Activated CD8-positive, alpha-beta memory T cell treated with anti-CD3 and anti-CD28 coated beads, Interleukin-2, amount 10 ng/mL, durations not matched to agents 7 days and 5 days (primary cell): ENCODE results near the gene ZFHX3. TPM values are rescaled to one million over a fixed set of nuclear protein-coding genes. Genes with fewer than 3 reads are reported as not detected.

Source experiments
- ATAC-seq: fragments of 150-1000 bp; cut with Tn5 transposase; one replicate; pipeline ENCODE4 v1.10.0; 2021; ENCODE audit warnings: moderate library complexity
- CTCF ChIA-PET: fragments of 350-600 bp; sonication (Branson Sonifier 250); formaldehyde crosslinking; loops from one replicate; lab custom pipeline; 2021; ENCODE audit warnings: antibody characterized with exemption; lab: Charles Lee
- DNase-seq: peaks from one replicate; pipeline ENCODE4 v3.0.0-alpha.2; 2020
- H3K27ac Mint-ChIP-seq: one replicate; pipeline ENCODE4 v1.8.0; 2021; ENCODE audit warnings: mild to moderate bottlenecking, mixed read lengths
- H3K27me3 Mint-ChIP-seq: one replicate; pipeline ENCODE4 v1.8.0; 2021; ENCODE audit warnings: mixed read lengths
- H3K36me3 Mint-ChIP-seq: one replicate; pipeline ENCODE4 v1.8.0; 2021; ENCODE audit warnings: mild to moderate bottlenecking, mixed read lengths
- H3K4me1 Mint-ChIP-seq: one replicate; pipeline ENCODE4 v1.8.0; 2021; ENCODE audit warnings: mixed read lengths
- H3K4me3 Mint-ChIP-seq: one replicate; pipeline ENCODE4 v1.8.0; 2021; ENCODE audit warnings: mild to moderate bottlenecking, moderate library complexity, mixed read lengths
- H3K9me3 Mint-ChIP-seq: one replicate; pipeline ENCODE4 v1.8.0; 2022; ENCODE audit warnings: low read depth, mixed read lengths
- total RNA-seq, 2 experiments: library from RNA; stranded (reverse); gene quantifications; one replicate each; pipeline ENCODE4 v1.2.3, GENCODE V29; 2021

The ZFHX3 gene
- total RNA-seq, 2 experiments from 2014 or later: 0.32 to 1.9 TPM

DNA sequence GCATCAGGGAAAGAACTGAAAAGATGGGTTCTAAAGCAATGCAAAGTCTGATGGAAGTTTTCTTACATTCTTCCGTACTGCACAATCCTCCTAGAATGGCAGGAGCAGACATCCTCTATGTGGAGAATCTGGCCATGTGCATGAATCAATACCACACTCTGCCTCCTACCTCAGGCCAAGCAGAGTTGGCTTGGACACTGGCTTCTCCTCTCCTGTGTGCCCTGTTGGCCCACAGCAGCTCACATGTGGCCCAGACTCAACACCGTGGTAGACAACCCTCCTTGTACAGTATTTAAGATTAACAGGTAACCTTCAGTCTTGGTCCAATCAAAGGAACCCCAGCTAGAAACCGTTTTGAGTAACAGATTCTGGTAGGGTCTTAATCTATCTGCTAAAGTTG is 101.9 kb downstream of the ZFHX3 start:
- no peak overlapping the region for H3K4me3 Mint-ChIP-seq
- DNase-seq (no peak), ATAC-seq (no peak)
- no peaks in the 10 kb centered on the region for H3K27me3 Mint-ChIP-seq
- no peak overlapping the region for H3K27ac Mint-ChIP-seq
- no peaks in the 10 kb centered on the region for H3K4me1 Mint-ChIP-seq
- H3K9me3 Mint-ChIP-seq: no peaks in the 10 kb centered on the region
- H3K36me3 Mint-ChIP-seq: no peaks in the 10 kb centered on the region
- CTCF ChIA-PET: no interaction called here

GRCh38 chr16:72945611-72946010 is 102.3 kb downstream of the ZFHX3 start:
- no peaks in the 10 kb centered on the region for H3K4me1 Mint-ChIP-seq
- no peaks in the 10 kb centered on the region for H3K36me3 Mint-ChIP-seq
- CTCF ChIA-PET: no interaction called here
- H3K27ac Mint-ChIP-seq: no peak overlapping the region
- H3K9me3 Mint-ChIP-seq: no peaks in the 10 kb centered on the region
- H3K27me3 Mint-ChIP-seq: no peaks in the 10 kb centered on the region
- H3K4me3 Mint-ChIP-seq: no peak overlapping the region
- ATAC-seq: no peak
- DNase-seq: no peak

- H3K4me3 Mint-ChIP-seq: no peak overlapping the region
These were observed 103.0 kb downstream of the ZFHX3 start for GRCh38 chr16:72944757-72945485.

DNA sequence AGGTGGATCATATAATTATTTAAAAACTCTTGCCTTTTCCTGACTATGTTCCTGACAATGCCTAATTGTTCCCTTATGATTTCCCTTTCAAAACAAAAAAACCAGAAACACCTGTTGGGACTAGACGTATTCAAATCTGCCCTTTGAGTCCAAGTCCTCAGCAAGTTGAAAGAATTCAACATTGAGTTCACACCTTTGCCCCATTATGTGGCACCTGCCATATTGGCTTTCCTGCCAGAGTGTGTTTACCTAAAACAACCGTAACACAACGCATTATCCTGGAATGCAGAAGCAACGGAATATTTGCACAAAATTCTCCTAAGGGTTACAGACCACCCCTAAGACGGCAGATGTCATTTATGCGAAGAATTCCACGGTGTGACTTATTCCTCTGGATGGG is 105.9 kb downstream of the ZFHX3 start:
- H3K27ac Mint-ChIP-seq: no peak overlapping the region
- no peak for ATAC-seq
- H3K4me1 Mint-ChIP-seq: no peaks in the 10 kb centered on the region
- H3K36me3 Mint-ChIP-seq: no peaks in the 10 kb centered on the region
- CTCF ChIA-PET: no interaction called here
- no peaks in the 10 kb centered on the region for H3K9me3 Mint-ChIP-seq
- no peaks in the 10 kb centered on the region for H3K27me3 Mint-ChIP-seq
- H3K4me3 Mint-ChIP-seq: no peak overlapping the region
- no peak for DNase-seq

More at GRCh38 chr16:72944757-72945485, 103.0 kb downstream of the ZFHX3 start:
- CTCF ChIA-PET: no interaction called here
- H3K9me3 Mint-ChIP-seq: no peaks in the 10 kb centered on the region
- H3K27me3 Mint-ChIP-seq: no peaks in the 10 kb centered on the region
- H3K27ac Mint-ChIP-seq: no peak overlapping the region
- H3K36me3 Mint-ChIP-seq: no peaks in the 10 kb centered on the region
- no peak for DNase-seq
- no peak for ATAC-seq
- no peaks in the 10 kb centered on the region for H3K4me1 Mint-ChIP-seq

- H3K27ac Mint-ChIP-seq: no peak overlapping the region
- DNase-seq (no peak), ATAC-seq (no peak)
- H3K36me3 Mint-ChIP-seq: no peaks in the 10 kb centered on the region
- H3K4me1 Mint-ChIP-seq: no peaks in the 10 kb centered on the region
- H3K27me3 Mint-ChIP-seq: no peaks in the 10 kb centered on the region
- no peak overlapping the region for H3K4me3 Mint-ChIP-seq
- CTCF ChIA-PET: no interaction called here
- H3K9me3 Mint-ChIP-seq: no peaks in the 10 kb centered on the region
These were observed 107.0 kb downstream of the ZFHX3 start for GRCh38 chr16:72940886-72941285.

- ATAC-seq: no peak
- H3K36me3 Mint-ChIP-seq: no peaks in the 10 kb centered on the region
These were observed 108.7 kb downstream of the ZFHX3 start for GRCh38 chr16:72939247-72939646.

GRCh38 chr16:72938795-72939164 is 109.1 kb downstream of the ZFHX3 start:
- Mint-ChIP-seq H3K4me1 (no peaks in the 10 kb centered on the region), H3K4me3 (no peak overlapping the region), H3K9me3 (no peaks in the 10 kb centered on the region), H3K36me3 (no peaks in the 10 kb centered on the region), H3K27me3 (no peaks in the 10 kb centered on the region), H3K27ac (no peak overlapping the region)
- DNase-seq (no peak), ATAC-seq (no peak)
- CTCF ChIA-PET: interaction anchor here (0.6 kb wide), 1 partner anchor 598 kb away, joined by 3 read pairs; no protein-coding TSS in a partner anchor

More at GRCh38 chr16:72939247-72939646, 108.7 kb downstream of the ZFHX3 start:
- H3K9me3 Mint-ChIP-seq: no peaks in the 10 kb centered on the region
- no peaks in the 10 kb centered on the region for H3K27me3 Mint-ChIP-seq
- DNase-seq: no peak
- CTCF ChIA-PET: no interaction called here
- no peak overlapping the region for H3K4me3 Mint-ChIP-seq
- no peak overlapping the region for H3K27ac Mint-ChIP-seq
- H3K4me1 Mint-ChIP-seq: no peaks in the 10 kb centered on the region

- Mint-ChIP-seq H3K4me1 (no peaks in the 10 kb centered on the region), H3K4me3 (no peak overlapping the region), H3K9me3 (no peaks in the 10 kb centered on the region), H3K36me3 (no peaks in the 10 kb centered on the region), H3K27ac (no peak overlapping the region), H3K27me3 (no peaks in the 10 kb centered on the region)
- ATAC-seq: no peak
- DNase-seq: no peak
- CTCF ChIA-PET: interaction anchor here (0.6 kb wide), 1 partner anchor 599 kb away, joined by 3 read pairs; no protein-coding TSS in a partner anchor
These were observed 109.8 kb downstream of the ZFHX3 start for GRCh38 chr16:72937916-72938794.

DNA sequence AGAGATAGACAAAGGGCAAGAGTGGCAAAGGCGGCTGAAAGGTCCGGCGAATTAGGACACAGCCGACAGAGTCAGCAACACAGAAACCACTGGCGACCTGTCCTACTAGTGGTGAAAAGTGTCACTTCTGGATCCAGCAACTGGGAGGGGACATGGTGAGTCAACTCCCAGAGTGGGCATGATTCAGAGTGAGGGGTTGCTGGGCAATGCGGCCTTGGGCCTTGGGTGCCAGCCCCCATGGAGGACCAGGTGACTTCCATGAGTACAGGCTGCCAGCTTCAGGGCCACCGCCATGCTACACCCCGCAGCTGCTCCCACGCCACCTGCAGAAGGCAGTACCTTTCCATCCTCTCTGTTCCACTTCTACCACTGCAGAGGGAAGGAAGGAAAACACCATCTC is 110.6 kb downstream of the ZFHX3 start:
- H3K27ac Mint-ChIP-seq: no peak overlapping the region

DNA sequence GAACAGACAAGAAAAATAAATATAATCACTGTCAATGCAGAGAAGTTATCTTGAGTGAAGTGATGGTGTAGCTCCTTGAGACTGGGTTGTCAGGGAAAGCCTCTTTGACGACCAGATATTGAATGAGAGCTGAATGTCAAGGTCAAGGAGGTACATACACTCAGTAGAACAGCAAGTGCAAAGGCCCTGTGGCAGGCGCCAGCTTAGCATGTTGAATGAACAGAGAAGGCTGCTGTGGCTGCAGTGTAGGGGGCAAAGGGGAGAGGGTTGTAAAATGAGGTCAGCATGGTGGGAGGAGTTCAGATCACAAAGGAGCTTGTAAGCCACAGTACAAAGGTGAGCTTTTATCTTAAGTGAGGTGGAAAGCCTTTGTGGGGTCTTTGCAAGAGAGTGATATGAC is 111.5 kb downstream of the ZFHX3 start:
- no peaks in the 10 kb centered on the region for H3K27me3 Mint-ChIP-seq
- H3K36me3 Mint-ChIP-seq: no peaks in the 10 kb centered on the region
- ATAC-seq (no peak), DNase-seq (no peak)
- H3K4me1 Mint-ChIP-seq: peaks cover 5% of the 10 kb centered on the region
- no peak overlapping the region for H3K27ac Mint-ChIP-seq
- no peak overlapping the region for H3K4me3 Mint-ChIP-seq
- CTCF ChIA-PET: no interaction called here
- H3K9me3 Mint-ChIP-seq: no peaks in the 10 kb centered on the region

More for the DNA sequence above, 110.6 kb downstream of the ZFHX3 start:
- no peaks in the 10 kb centered on the region for H3K36me3 Mint-ChIP-seq
- DNase-seq: no peak
- H3K9me3 Mint-ChIP-seq: no peaks in the 10 kb centered on the region
- ATAC-seq: no peak
- CTCF ChIA-PET: no interaction called here
- peaks cover 3% of the 10 kb centered on the region for H3K4me1 Mint-ChIP-seq
- H3K4me3 Mint-ChIP-seq: no peak overlapping the region
- H3K27me3 Mint-ChIP-seq: no peaks in the 10 kb centered on the region

GRCh38 chr16:72935896-72936295 is 112.0 kb downstream of the ZFHX3 start:
- DNase-seq (no peak), ATAC-seq (no peak)
- no peaks in the 10 kb centered on the region for H3K36me3 Mint-ChIP-seq
- no peak overlapping the region for H3K4me3 Mint-ChIP-seq
- no peaks in the 10 kb centered on the region for H3K27me3 Mint-ChIP-seq
- CTCF ChIA-PET: no interaction called here
- peaks cover 5% of the 10 kb centered on the region for H3K4me1 Mint-ChIP-seq
- H3K9me3 Mint-ChIP-seq: no peaks in the 10 kb centered on the region
- H3K27ac Mint-ChIP-seq: no peak overlapping the region

GRCh38 chr16:72934636-72935403 is 113.1 kb downstream of the ZFHX3 start:
- Mint-ChIP-seq H3K36me3 (no peaks in the 10 kb centered on the region), H3K27me3 (no peaks in the 10 kb centered on the region), H3K4me3 (no peak overlapping the region), H3K9me3 (no peaks in the 10 kb centered on the region), H3K27ac (no peak overlapping the region), H3K4me1 (peaks cover 5% of the 10 kb centered on the region)
- ATAC-seq (no peak), DNase-seq (no peak)
- CTCF ChIA-PET: no interaction called here

GRCh38 chr16:72932677-72933335 is 115.1 kb downstream of the ZFHX3 start:
- no peaks in the 10 kb centered on the region for H3K27me3 Mint-ChIP-seq
- DNase-seq (no peak), ATAC-seq (no peak)
- CTCF ChIA-PET: interaction anchor here (0.7 to 1.0 kb wide), 2 partner anchors 10 to 131 kb away, joined by 3 read pairs; no protein-coding TSS in a partner anchor
- no peak overlapping the region for H3K4me3 Mint-ChIP-seq
- H3K27ac Mint-ChIP-seq: no peak overlapping the region
- no peaks in the 10 kb centered on the region for H3K36me3 Mint-ChIP-seq
- no peaks in the 10 kb centered on the region for H3K9me3 Mint-ChIP-seq
- H3K4me1 Mint-ChIP-seq: peaks cover 5% of the 10 kb centered on the region
